Fibroblast of lung (primary cell): ENCODE measurements around the gene TRAF2. TPM values are rescaled to one million over a fixed set of nuclear protein-coding genes. Genes with fewer than 3 reads are reported as not detected.

Experiments
- DNase-seq, 2 donors: peaks; one replicate each; pipeline versions ENCODE4 v3.0.0 to v3.0.0-alpha.2; 2010; ENCODE audit warnings: low read depth in 2 of 2
- H2AFZ ChIP-seq: 2 replicates; pipeline ENCODE4 v1.5.1; 2012; ENCODE audit warnings: low read length, control low read depth, inconsistent platforms
- H3K27ac ChIP-seq: 2 replicates; pipeline ENCODE4 v1.5.1; 2011; ENCODE audit warnings: low read length, control low read depth; ENCODE audit not compliant: insufficient read depth
- H3K27me3 ChIP-seq: 2 replicates; pipeline ENCODE4 v1.5.1; 2011; ENCODE audit warnings: mild to moderate bottlenecking, low read length; ENCODE audit not compliant: control insufficient read depth, insufficient read depth
- H3K36me3 ChIP-seq: 2 replicates; pipeline ENCODE4 v1.5.1; 2011; ENCODE audit warnings: low read length; ENCODE audit not compliant: control insufficient read depth, insufficient read depth
- H3K4me1 ChIP-seq: 2 replicates; pipeline ENCODE4 v1.5.1; 2011; ENCODE audit warnings: low read length; ENCODE audit not compliant: control insufficient read depth, insufficient read depth; ENCODE audit errors: extremely low read depth
- H3K4me2 ChIP-seq: 2 replicates; pipeline ENCODE4 v1.5.1; 2011; ENCODE audit warnings: low read length, control low read depth; ENCODE audit not compliant: insufficient read depth; ENCODE audit errors: extremely low read depth
- H3K4me3 ChIP-seq, 4 experiments: fragments of 200-600 bp in 1 of 4; sonication (generic) in 1 of 4; replicated peaks in 1 of 4; 2 replicates each; pipeline ENCODE4 v1.5.1; 2011 to 2016; ENCODE audit warnings: low read length in 4 of 4, low read depth in 3 of 4, mild to moderate bottlenecking in 3 of 4, control low read depth in 2 of 4, inconsistent platforms in 1 of 4, mixed read lengths in 1 of 4; ENCODE audit not compliant: insufficient read depth in 1 of 4; ENCODE audit errors: control extremely low read depth in 1 of 4
- H3K79me2 ChIP-seq: 2 replicates; pipeline ENCODE4 v1.5.1; 2012; ENCODE audit warnings: mild to moderate bottlenecking, low read length, inconsistent platforms; ENCODE audit not compliant: control insufficient read depth, insufficient read depth
- H3K9ac ChIP-seq: 2 replicates; pipeline ENCODE4 v1.5.1; 2011; ENCODE audit warnings: mild to moderate bottlenecking, low read length, control low read depth; ENCODE audit not compliant: insufficient read depth
- H3K9me3 ChIP-seq: 2 replicates; pipeline ENCODE4 v1.5.1; 2012; ENCODE audit warnings: low read depth, low read length; ENCODE audit not compliant: control insufficient read depth, insufficient read depth
- H4K20me1 ChIP-seq: 2 replicates; pipeline ENCODE4 v1.5.1; 2011; ENCODE audit warnings: low read length; ENCODE audit not compliant: control insufficient read depth, insufficient read depth; ENCODE audit errors: extremely low read depth
- CTCF ChIP-seq, 2 donors: IDR thresholded peaks in 1 of 2; conservative IDR thresholded peaks in 1 of 2; 1 replicate in 1 of 2; 2 replicates in 1 of 2; pipeline ENCODE4 v1.5.1; 2011 to 2012; ENCODE audit warnings: low read length in 2 of 2, control low read depth in 1 of 2, inconsistent platforms in 1 of 2, low read depth in 1 of 2, mild to moderate bottlenecking in 1 of 2
- EZH2 ChIP-seq: IDR thresholded peaks from 2 replicates; pipeline ENCODE4 v1.5.1; 2012; ENCODE audit warnings: low read length, control low read depth, mild to moderate bottlenecking; ENCODE audit errors: missing control alignments
- polyA plus RNA-seq, 2 donors: library from polyadenylated mRNA; depleted of rRNA in 1 of 2; stranded (reverse) in 1 of 2; unstranded in 1 of 2; fragments of >200 nt; gene quantifications; 2 replicates each; pipeline ENCODE4 v1.2.1, GENCODE V29; 2011 to 2012; ENCODE audit warnings: missing spikeins in 1 of 2
- total RNA-seq: library from RNA; depleted of rRNA; stranded (reverse); fragments of >200 nt; gene quantifications from 2 replicates; pipeline ENCODE4 v1.2.1, GENCODE V29; 2014

Gene TRAF2
- total and polyA plus RNA-seq, 2 donors (not counting 1 experiment from before 2014, with no cell fraction given): 3.7 to 8.4 TPM

GRCh38 chr9:136928591-136928990, 42.3 kb downstream of the TRAF2 start:
- H3K9me3 ChIP-seq: no peaks in the 10 kb centered on the region
- DNase-seq: no peak
- H3K27ac ChIP-seq: no peak overlapping the region

GRCh38 chr9:136930014-136930413, 43.7 kb downstream of the TRAF2 start:
- Histone ChIP-seq H3K27ac (no peak overlapping the region), H3K27me3 (no peaks in the 10 kb centered on the region), H3K9ac (no peak overlapping the region), H2AFZ (no peak overlapping the region), H4K20me1 (no peaks in the 10 kb centered on the region), H3K4me2 (no peak overlapping the region), H3K4me3 (no peak overlapping the region), H3K36me3 (peaks cover 11% of the 10 kb centered on the region), H3K9me3 (no peaks in the 10 kb centered on the region), H3K79me2 (no peaks in the 10 kb centered on the region), H3K4me1 (peaks cover 6% of the 10 kb centered on the region)
- no peak for DNase-seq
- no peak for TF ChIP-seq CTCF (conservative IDR thresholded peaks at IDR 0.05 in 1 of 2, IDR thresholded peaks at IDR 0.05 in 1 of 2; ENCODE audit: low read depth in 1 of 2, low read length in 2 of 2)
- no peak for TF ChIP-seq EZH2

More at GRCh38 chr9:136928591-136928990, 42.3 kb downstream of the TRAF2 start:
- Histone ChIP-seq H4K20me1 (no peaks in the 10 kb centered on the region), H3K36me3 (peaks cover 11% of the 10 kb centered on the region), H3K27me3 (no peaks in the 10 kb centered on the region), H3K79me2 (no peaks in the 10 kb centered on the region), H3K4me2 (no peak overlapping the region), H2AFZ (no peak overlapping the region), H3K4me1 (peaks cover 6% of the 10 kb centered on the region), H3K9ac (no peak overlapping the region), H3K4me3 (no peak overlapping the region)
- no peak for TF ChIP-seq CTCF (conservative IDR thresholded peaks at IDR 0.05 in 1 of 2, IDR thresholded peaks at IDR 0.05 in 1 of 2; ENCODE audit: low read depth in 1 of 2, low read length in 2 of 2)
- TF ChIP-seq EZH2: no peak

- no peak for DNase-seq
- Histone ChIP-seq H3K4me1 (peaks cover 6% of the 10 kb centered on the region), H3K36me3 (peaks cover 3% of the 10 kb centered on the region), H3K79me2 (no peaks in the 10 kb centered on the region), H3K4me2 (no peak overlapping the region), H3K9ac (no peak overlapping the region), H3K4me3 (no peak overlapping the region), H2AFZ (no peak overlapping the region), H4K20me1 (no peaks in the 10 kb centered on the region), H3K27me3 (no peaks in the 10 kb centered on the region), H3K9me3 (no peaks in the 10 kb centered on the region), H3K27ac (no peak overlapping the region)
- TF ChIP-seq EZH2: no peak
- TF ChIP-seq CTCF (conservative IDR thresholded peaks at IDR 0.05 in 1 of 2, IDR thresholded peaks at IDR 0.05 in 1 of 2; ENCODE audit: low read depth in 1 of 2, low read length in 2 of 2): no peak
Measured at GRCh38 chr9:136931611-136932130, 45.4 kb downstream of the TRAF2 start.
